Measurements from ENCODE around the gene NEUROG3. TPM values are rescaled to one million over a fixed set of nuclear protein-coding genes. Genes with fewer than 3 reads are reported as not detected.

Gene NEUROG3
- total and polyA plus RNA-seq, 3 donors from 2014 or later = not detected

GRCh38 chr10:69578508-69578991 lies 5.3 kb upstream of the NEUROG3 start:
- no peak overlapping the region for H3K4me3 ChIP-seq
- intact Hi-C loops (cut with DNase I; ENCODE audit: low total_unique reads) = no loop called here
- no peak for DNase-seq
- no peaks in the 10 kb centered on the region for H3K27me3 ChIP-seq
- 0 to 4% methylated on average over 6 to 32 of the region's 32 CpGs for WGBS, 2 donors
- H3K9me3 ChIP-seq = no peaks in the 10 kb centered on the region
- no peak overlapping the region for H3K27ac ChIP-seq
- H3K4me1 ChIP-seq = no peaks in the 10 kb centered on the region
- TF ChIP-seq POLR2A (IDR thresholded peaks at IDR 0.05) (no peak), CTCF (IDR thresholded peaks at IDR 0.05) (no peak)
- H3K36me3 ChIP-seq (ENCODE audit: low read depth, missing control alignments) = no peaks in the 10 kb centered on the region

DNA sequence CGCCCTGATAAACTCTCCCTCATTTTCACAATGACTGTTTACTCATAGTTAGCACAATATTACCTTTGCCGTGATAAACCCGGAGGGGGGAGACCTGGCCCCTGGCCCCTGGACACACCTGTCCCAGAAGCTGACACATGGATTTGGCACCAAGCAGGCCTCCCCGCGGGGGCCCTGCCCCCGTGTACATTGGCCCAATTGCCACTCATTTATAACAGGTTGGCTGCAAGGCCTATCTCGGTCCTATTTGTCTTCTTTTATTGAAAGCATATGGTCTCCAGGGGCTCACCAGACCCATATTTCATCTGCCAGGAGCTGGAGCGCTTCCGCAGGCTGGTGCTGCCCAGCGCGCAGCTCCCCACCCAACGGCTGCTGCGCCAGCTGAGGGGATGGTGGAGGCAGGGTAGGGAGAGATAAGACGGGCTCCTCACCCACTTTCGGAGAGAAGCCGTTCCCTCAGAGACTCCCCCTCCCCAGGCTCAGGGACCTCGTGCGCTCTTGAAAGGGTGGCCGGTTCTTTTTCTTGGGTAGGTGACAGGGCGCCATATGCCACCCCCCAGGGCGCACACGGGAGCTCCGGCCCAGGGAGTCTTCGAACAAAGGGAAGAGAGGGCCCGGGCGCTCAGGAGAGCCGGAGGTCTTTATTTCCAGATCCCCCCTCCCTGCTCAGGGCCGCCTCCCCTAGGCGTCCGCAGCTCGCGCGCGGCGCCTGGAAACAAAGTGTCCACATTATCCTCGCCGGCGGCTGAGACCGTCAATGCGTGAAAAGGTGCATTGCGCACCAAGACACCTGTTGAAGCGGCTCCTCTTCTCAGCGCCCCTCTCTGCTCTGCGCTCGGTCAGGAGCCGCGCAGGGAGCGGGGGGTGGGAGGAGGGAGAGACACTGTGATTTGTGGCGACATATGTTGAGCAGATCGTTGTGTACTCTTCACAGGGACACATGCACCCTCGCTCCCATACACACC lies 4.3 kb upstream of the NEUROG3 start:
- Histone ChIP-seq H3K27me3 (no peaks in the 10 kb centered on the region), H3K36me3 (ENCODE audit: low read depth, missing control alignments) (no peaks in the 10 kb centered on the region), H3K27ac (no peak overlapping the region), H3K4me1 (peaks cover 6% of the 10 kb centered on the region), H3K9me3 (no peaks in the 10 kb centered on the region), H3K4me3 (no peak overlapping the region)
- DNase-seq = no peak
- TF ChIP-seq POLR2A (IDR thresholded peaks at IDR 0.05) = no peak
- TF ChIP-seq CTCF (IDR thresholded peaks at IDR 0.05) = no peak
- intact Hi-C loops (cut with DNase I; ENCODE audit: low total_unique reads) = no loop called here
- 0 to 1% methylated on average over 24 to 51 of the region's 51 CpGs for WGBS, 2 donors

DNA sequence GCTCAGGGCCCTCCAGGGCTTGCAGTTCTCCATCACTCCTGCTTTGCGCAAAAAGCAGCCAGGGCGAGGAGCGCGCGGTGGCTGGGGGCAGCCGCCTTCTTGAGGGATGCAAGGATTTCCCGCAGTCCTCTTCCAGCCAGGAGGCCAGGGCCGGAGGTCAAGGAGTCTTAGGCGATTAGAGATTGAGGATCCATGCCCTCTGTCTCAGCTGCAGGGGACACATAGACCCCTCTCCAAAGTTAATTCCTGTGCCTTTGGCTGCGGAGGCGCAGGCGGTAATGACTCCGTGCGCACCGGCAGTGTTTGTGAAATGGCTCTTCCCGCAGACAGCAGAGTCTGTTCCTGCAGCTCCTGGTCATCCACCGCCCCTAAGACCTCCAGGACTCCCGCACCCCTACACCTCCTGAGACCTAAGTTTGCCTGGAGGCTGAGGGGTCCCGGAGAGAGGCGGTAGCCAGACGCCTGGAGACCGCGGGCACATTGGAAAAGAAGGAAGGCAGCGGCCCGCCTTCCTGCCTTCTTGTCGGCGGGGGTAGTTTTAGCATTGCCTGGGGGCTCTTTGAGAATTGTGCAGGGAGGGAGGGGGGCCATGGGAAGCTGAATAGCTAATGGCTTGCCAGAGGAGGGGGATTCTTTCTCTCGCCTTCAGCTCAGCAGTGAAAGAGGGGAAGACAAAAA lies 3.3 kb upstream of the NEUROG3 start:
- no peak for TF ChIP-seq POLR2A (IDR thresholded peaks at IDR 0.05)
- TF ChIP-seq CTCF (IDR thresholded peaks at IDR 0.05) = no peak
- no peak overlapping the region for H3K27ac ChIP-seq
- no peak overlapping the region for H3K4me3 ChIP-seq
- no peak for DNase-seq
- H3K27me3 ChIP-seq = peaks cover 3% of the 10 kb centered on the region
- intact Hi-C loops (cut with DNase I; ENCODE audit: low total_unique reads) = no loop called here
- H3K4me1 ChIP-seq = peaks cover 9% of the 10 kb centered on the region
- 0 to 2% methylated on average over 14 to 28 of the region's 28 CpGs for WGBS, 2 donors
- no peaks in the 10 kb centered on the region for H3K36me3 ChIP-seq (ENCODE audit: low read depth, missing control alignments)
- no peaks in the 10 kb centered on the region for H3K9me3 ChIP-seq

- peaks cover 9% of the 10 kb centered on the region for H3K4me1 ChIP-seq
- 3 to 10% methylated on average over 4 to 5 of the region's 5 CpGs for WGBS, 2 donors
- TF ChIP-seq CTCF (IDR thresholded peaks at IDR 0.05) (no peak), POLR2A (IDR thresholded peaks at IDR 0.05) (no peak)
- intact Hi-C loops (cut with DNase I; ENCODE audit: low total_unique reads) = no loop called here
- no peaks in the 10 kb centered on the region for H3K9me3 ChIP-seq
- no peak overlapping the region for H3K27ac ChIP-seq
- no peaks in the 10 kb centered on the region for H3K36me3 ChIP-seq (ENCODE audit: low read depth, missing control alignments)
- DNase-seq = no peak
- H3K27me3 ChIP-seq = peaks cover 3% of the 10 kb centered on the region
- H3K4me3 ChIP-seq = no peak overlapping the region
These were observed 2.0 kb upstream of the NEUROG3 start for GRCh38 chr10:69575164-69575722.

Measured in testis (tissue), 3 donors.